HG03460 (cell line): ENCODE measurements around the gene ISG20L2.

ENCODE experiments used
- ATAC-seq: cut with Tn5 transposase; IDR thresholded peaks from one replicate; pipeline ENCODE4 v1.9.1; 2021; ENCODE audit not compliant: unreplicated experiment

Gene ISG20L2

DNA sequence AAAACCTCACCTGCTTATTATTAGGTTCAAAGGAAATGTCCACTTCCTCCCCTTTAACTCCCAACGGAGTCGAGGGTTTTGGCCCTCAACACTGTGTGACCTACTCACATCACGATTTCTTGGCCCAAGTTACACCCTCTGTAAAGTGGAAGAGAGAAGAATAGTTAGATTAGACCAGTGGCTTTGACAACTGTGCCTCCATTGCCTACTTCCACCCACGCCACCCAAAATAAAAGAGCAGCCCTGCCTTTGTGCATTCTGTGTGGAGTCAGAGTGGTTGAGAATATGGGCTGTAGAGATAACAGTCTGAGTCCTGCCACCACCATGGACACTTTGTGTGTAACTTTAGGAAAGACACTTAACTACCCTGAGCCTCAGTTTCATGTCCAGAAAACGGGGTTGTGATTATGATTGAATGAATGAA is 27.0 kb upstream of the ISG20L2 start:
- ATAC-seq = no peak

DNA sequence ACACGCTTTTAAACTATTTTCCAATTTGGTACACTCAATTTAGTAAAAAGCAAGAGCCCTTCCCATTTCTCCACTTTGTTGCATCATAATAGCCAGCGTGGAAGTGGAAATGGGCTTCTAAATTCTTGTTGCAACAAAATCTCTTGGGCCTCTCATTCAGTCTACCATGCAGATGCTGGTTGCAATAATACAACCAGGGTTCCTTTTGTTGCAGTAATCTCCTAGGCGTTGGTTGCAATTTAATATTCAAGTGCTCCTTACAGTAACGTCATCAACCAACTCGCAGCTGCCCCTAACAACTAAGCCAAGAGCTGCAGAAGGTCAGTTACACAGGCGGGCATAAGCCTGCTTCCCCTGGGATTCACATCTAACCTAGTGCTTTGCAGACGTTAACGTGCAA is 25.7 kb upstream of the ISG20L2 start:
- ATAC-seq = no peak

DNA sequence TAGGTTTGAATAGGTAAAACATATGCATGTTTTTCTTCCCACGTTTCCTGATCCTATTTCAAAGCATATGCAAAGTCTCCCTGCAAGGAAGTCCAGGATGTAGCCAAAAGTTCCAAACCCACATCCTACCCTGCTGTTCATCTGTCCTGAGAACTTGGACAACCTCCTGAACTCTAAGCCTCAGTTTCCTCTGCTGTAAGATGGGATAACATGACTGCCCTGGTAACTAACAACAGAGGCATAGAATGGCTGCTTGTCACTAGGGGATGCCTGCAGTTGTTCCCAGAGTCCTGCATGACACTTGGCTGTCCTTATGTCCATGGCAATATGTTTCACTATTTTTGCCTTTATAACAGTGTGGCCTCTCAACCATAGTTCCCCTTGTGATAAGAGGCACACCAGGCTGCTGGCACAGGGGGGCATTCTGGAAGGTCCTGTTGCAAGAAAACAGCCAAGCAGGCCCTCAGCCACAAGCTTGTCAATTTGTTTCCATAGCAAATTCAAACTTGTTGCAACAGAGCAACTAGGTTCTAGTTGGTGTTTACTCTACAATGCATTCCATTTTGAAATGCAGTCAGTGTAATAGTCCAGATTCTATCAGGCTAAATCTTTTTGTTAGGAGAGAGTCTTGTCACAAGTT is 24.4 kb upstream of the ISG20L2 start:
- ATAC-seq = no peak

DNA sequence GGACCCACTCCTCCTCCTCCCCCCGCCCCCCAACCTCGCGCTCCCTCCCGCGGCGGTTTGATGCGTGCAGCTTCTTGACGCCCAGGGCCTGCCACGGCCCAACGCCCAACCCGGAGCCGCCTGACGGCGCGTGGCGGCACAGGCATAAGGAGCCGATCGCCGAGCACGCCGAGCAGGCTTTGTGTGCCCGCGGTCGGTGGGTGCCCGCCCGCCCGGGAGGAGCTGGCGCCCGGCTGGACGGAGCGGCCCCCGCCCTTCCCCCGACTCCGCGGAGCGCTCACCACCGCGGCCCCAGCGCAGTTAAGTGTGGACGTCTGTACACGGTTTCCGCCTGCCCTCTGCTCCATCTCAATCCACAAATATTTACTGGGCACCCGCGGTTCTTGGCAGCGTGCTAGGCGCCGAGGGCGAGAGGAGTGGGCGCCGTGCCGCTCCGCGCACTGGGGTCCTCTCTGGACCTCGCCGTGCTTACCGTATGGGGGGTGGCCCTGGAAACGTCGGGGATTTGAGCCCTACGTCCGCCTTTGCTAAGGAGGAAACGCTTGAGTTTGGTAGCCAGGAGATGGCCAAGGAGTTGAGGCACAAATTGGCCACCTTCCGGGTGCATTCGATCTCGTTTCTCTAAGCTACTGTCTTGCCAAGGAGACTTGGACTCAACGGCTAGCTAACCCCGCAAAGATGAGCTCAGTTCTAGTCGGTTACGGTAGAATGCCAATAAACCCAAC is 23.4 kb upstream of the ISG20L2 start:
- ATAC-seq = peak; percentile 58

DNA sequence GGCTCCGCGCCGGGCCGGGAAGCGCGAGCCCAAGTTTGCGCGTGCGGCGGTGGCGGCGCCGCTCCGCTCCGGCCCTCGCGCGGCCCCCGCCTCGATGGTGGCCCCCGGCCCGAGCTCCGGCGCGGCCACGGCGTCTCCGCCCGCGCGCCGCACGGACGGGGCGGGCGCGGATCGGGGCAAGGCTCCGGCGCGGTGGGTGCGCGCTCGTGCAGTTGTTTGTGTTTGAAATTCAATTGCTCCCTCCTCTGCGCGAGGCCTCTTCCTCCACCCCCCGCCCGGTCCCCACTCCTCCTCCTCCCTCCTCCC is 22.8 kb upstream of the ISG20L2 start, which contains the start of gene HDGF:
Gene HDGF, minus strand, starts transcription at position 225 of the 306 bp plus-strand sequence. CDS start 246 bp downstream, outside the sequence.
- no peak for ATAC-seq

DNA sequence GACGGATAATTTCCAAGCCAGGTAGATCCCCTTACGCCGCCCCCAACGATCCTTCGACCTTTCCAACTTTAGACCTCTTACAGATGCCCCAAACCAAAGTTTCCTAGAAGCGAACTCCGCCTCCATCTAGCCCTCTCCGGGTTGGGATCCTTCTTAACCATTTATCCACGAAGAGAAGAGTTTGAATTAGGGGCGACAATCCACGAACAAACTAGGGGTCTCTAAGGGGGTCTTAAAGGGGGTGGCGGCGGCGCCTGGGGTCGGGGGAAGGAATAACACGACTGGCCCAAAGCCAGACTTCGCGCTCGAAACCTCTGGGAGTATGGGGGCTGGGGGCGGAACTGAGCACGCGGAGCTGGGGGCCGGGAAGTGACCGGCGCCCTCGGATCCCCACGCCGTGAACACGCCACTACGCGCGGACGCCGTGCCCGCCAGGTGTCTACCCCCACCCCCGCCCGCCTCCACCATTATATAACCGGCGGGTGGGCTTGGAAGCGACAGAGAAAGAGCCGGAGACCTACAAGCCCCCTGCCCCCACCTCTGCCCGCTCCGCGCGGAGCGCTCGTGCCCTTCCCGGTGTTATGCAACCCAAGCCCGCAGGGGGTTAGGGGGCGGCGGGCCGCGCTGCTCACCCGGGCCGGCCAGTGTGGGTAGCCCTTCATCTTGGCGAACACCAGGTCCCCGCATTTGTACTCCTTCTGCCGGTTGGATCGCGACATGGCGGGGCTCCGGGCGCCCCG is 22.3 kb upstream of the ISG20L2 start:
- peak; percentile 20 for ATAC-seq

DNA sequence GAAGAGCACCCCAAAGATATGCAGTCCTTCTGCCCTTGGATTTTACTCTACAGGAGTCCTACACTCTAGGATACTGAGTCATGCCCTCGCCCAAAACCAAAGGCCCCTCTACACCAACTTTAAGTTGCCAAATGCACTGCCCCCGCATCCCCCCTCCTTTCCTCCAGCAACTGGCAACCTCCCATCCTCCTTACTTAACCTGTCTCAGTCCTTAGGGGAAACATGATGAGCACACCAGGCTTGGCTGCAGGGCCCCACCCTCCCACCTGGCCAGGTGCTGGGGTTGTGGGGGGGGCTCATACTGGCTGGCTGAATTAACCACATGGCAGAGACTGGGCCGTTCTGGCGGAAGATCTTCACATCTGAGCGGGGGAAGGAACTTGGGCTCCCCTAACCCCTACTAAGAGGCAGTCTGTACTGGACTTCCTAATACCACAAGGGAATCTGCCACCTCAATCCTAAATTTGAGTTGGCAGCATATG is 21.7 kb upstream of the ISG20L2 start:
- ATAC-seq = no peak

DNA sequence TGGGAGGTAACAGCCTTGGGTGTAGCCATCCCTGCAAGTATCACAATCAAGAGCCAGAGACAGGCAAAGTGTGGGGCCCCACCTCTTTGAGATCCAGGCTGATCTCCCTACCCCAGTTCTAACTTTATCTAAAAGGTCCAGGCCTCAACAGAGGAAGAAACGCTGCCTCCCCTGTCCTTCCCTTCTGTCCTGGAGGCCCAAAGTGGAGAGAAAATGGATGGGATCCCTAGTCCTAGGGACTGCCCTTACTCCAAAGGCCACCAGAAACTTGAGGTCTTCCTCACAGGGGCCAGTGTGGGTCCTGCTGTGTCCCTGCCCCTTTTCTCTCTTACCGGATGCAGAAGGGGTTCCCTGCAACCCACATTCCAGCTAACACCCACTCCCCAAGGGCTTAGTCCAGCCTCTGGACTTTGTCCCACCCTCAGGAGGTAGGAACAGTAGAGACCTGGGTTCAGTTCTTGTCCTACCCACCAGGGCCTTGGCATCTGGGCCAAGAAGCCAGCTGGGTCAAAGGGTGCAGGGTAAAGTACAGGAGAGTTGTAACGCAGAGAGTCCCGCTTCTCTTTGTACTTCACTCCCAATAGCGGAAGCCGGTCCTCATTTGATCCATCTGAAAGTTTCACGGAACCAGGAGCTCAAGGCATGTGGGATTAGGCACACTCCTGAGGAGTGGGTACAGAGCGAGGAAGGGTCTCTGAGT is 21.0 kb upstream of the ISG20L2 start:
- no peak for ATAC-seq

DNA sequence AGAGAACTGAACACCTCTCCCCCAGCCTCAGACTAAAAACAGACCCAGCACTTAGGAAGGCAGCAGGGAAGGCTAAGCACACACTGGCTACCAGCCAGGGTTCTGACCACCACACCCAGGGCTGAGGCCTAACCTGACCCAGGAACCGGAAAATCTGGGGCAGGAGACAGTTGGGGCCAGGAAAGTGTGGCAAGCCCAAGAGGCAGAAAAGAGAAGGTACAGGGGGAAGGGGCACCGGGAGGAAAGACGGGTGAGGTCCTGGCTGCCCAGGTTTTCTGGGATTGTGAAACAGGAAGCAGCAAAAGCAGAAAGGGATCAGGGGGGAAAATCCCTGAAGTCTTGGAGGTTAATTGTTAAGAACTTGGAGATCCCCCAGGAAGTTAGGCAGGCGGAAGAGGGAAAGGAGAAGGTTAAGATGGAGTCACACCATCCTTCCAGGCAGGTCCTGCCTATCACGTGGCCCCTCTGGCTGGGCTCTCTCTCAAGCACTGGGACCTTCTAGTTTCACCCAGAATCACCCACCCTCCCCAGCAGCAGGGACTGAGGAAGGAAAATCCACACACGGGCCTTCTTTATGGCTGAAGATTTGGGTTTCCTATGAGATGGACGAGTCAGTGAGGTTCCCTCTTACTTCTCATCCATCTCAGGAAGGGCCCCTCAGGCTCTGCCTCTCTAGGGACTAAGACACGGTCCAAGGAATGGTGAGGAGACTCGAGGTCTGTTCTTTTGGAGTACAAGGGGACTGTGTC is 20.3 kb upstream of the ISG20L2 start:
- ATAC-seq = no peak

DNA sequence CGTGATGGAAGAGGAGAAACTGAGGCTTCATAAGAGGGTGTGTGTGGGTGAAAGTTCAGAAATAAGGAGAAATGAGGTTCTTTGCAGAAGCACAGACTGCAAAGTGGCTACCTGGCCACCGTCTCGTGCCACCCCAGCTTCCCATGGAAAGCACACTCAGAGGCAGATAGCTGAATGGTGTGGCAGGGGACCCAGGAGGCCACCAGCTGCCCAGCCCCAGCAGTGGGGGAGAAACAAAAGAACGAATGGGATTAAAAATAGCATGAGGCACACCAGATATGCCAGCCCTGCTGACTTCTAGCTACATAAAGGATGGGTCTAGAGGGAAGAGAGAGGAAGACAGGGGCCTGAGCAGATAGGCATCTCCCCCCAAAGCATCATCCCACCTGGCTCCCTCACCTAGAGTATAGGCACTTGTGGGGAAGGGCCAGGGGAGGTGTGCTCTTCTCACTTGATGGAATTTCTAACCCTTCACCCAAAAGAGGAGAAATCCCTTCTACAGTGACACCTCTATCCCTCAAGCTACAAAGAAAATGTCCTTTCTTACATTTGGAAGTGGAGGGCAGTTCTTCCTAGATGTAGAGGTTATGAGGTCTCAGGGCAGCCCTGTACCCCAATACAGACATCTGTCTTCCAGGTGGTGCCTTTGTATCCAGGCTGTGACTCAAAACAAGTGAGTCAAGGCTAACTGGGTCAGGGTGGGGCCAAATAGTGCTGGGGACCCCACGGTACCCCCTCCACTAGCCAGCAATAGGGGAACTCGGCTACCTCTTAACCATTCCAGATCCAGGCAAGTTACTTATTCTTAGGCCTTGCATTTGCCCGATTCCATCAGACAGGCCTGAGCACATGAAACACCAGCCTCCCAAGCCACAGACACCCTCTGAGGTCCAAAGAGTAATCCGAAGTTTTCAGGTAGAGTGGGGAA is 19.4 kb upstream of the ISG20L2 start:
- ATAC-seq = no peak

DNA sequence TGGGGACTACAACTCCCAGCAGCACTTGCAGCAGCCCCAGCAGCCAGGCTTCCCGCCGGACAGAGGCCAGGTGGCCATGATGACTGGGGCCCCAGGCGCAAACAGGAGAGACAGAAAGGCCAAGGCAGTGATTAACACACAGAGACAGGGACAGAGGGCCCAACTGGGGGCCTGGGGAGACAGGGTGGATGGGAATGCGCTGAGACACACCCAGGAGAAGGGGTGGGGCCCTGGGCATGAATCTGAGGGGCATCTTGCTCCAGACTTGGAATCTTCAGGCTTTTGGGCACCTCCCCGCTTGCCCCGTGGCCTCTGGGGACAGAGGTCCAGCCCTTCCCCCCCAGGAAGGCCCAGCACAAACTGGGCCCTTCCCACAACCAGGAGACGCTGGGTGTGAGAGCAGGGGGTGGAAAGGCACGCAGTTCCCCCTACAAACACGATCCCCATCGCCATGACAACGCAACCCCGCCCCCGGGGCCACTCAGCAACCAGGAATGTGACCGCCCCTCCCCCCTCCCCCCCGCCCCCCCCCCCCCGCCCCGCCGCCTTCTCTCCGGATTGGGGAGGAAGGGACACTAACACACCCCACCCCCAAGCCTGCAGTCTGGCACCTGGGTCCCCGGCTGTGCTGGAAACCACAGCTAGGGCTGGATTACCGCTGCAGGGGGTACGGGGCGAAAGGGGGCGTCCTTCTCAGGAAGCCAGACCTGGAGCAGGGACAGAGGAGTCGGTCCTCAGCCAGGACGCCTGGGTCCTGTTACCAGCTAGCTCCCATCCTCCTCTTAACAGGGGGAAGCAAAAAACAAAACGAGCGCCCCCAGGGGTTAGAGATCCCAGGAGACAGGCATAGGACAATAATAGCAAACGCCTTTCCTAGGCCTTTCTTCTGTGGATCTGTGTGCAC is 18.4 kb upstream of the ISG20L2 start:
- no peak for ATAC-seq

DNA sequence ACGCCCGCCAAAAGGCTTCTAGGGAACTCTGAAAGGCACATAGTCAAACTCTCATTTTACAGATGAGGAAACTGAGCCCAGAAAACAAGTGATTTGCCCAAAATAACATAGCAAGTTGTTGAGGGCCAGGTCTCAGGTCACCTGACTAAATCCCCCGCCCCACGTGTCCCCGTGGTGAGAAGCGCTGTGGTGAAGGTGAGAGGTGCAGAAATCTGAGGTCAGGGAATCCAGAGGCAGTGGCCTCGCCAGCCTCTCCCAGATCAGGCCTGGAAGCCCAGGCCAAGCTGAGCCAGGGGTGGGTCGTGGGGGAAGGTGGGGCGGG is 17.8 kb upstream of the ISG20L2 start:
- no peak for ATAC-seq

DNA sequence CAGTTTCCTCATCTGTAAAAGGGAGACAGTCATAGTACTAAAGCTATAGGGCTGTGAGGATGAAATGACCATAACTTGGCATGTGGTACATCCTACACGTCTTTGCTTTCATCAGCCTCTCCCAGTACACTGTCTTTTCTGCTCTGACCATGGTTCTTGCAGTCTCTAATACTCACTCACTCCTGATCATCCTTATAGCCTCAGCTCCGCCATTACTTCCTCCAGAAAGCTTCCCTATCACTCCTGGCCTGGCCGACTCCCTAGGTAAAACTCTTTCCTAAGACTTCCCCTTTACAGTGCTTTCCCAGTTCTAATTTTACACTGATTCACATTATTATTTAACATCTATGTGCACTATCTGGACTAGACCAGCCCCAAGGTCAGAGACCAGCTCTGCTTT is 17.3 kb upstream of the ISG20L2 start:
- no peak for ATAC-seq

DNA sequence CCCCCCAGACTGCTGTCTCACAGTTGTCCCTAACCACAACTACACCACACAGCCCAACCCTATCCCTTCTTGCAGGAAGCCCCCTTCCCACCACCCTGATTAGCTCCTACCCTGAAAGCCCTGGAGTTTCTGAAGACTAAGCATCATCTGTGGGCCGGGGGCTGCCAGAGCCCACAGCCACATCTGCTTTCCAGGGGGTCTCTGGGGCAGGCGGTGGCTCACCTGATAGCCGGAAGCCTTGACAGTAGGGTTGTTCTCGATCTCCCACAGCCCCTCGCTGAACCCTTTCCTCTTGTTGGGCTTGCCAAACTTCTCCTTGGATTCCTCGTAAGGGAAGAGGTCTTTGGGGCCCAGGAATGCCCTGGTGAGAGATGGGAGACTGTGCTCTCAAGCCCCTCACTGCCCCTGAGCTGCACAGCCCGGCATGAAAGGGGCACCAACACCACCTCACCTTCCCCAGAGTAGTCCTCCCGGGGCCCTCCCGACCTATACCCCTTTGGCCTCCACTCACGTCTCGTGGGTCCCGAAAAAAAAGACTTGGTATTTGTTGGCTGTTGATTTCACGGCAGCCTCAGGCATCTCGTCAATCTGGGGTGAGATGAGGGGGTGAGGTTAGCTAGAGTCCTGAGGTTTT is 16.3 kb upstream of the ISG20L2 start:
- no peak for ATAC-seq

DNA sequence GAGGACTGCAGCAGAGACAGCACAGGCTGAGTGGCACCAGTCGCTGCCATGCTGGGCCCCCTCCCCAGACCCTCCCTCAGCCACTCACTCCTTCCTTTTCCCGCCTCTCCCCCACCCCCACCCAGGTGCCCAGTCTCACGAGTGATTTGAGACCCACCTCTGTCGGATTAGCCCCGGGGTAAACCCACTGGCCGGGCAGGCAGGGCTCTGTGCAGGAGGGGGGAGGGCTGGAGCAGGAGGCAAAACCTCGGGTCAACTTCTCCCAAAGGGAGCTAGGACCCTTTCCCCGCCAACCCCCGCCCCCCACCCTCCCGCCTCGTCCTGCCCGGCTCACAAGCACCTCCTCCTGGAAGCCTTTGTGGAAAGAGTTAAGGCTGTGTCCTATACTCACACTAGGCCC is 15.8 kb upstream of the ISG20L2 start:
- ATAC-seq = no peak

DNA sequence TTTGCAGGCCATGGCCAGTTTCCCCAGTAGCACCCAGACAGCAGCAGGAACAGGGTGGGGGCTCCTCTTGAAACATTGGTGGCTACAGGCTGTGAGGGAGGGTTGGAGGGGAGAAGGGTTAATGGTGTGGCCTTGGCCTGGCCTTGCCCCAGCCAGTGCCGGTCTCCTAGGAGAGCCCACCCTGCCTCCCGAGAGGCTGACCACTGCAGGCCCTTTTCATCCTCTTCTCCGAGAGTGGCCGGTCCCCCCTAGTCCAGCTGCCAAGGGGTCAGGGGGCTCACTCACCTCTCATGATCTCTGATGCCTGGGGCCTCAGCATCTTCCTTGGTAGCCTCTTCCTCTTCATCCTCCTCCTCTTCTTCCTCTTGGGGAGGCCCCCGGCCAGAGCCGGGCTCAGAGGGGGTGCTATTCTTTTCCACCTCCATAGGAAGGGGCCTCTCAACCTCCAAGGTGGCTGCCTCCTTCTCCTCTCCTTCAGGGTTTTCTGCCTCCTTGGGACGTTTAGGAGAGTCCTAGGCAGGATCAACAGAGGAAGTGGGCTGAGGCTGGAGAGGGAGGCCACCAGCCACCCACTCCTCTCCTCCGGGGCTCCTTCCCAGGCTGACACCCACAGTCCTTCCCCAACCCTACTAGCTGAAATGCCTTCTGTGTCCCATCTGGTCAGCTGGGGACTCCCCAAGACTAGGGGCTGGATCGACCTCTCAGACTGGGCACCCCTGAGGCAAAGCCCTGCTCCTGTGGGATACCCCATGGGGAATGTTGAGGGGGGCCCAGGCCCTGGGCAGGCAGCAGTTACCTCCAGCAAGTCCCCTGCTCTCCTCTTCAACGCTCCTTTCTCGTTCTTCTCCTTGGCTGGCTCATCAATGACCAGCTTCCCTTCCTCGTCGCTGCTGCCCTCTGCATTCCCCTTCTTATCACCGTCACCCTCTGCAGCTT is 15.1 kb upstream of the ISG20L2 start:
- ATAC-seq = no peak

DNA sequence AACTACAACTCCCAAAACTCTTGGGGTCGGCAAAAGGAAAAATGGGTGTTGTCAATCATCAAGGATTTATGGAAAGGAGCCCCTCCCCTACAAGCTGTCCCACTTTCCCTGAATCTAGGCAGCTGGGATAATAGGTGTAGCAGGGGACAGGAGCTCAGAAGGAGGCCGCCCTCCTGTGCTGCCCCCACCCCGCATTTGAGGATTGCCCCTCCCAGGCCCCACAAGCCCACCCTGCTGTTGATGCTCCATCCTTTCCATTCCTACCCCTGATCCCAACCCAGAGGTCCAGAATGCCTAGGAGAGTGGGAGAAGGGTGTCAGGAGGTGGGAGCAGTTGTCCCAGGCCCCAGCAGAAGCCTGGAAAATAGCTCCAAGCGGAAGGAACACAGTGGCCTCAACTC is 14.2 kb upstream of the ISG20L2 start:
- ATAC-seq = no peak
